HG02973 (cell line): ENCODE data around the gene WSCD2.

Source experiments
- ATAC-seq: cut with Tn5 transposase; IDR thresholded peaks from one replicate; pipeline ENCODE4 v1.9.1; 2021; ENCODE audit warnings: moderate library complexity; ENCODE audit not compliant: unreplicated experiment

WSCD2 gene

GRCh38 chr12:108152170-108152538 lies 23.1 kb downstream of the WSCD2 start:
- ATAC-seq: no peak

GRCh38 chr12:108156717-108157116 lies 27.6 kb downstream of the WSCD2 start:
- no peak for ATAC-seq

- ATAC-seq: no peak
Measured at GRCh38 chr12:108157870-108158459, 28.9 kb downstream of the WSCD2 start.

GRCh38 chr12:108162207-108162606 lies 33.1 kb downstream of the WSCD2 start:
- no peak for ATAC-seq

- no peak for ATAC-seq
Measured at GRCh38 chr12:108166505-108166904, 37.4 kb downstream of the WSCD2 start.

GRCh38 chr12:108167974-108168373 lies 38.9 kb downstream of the WSCD2 start:
- ATAC-seq: no peak

GRCh38 chr12:108169708-108170107 lies 40.6 kb downstream of the WSCD2 start:
- no peak for ATAC-seq

GRCh38 chr12:108170164-108170563 lies 41.1 kb downstream of the WSCD2 start:
- ATAC-seq: no peak

- no peak for ATAC-seq
Measured at GRCh38 chr12:108172033-108172432, 42.9 kb downstream of the WSCD2 start.

GRCh38 chr12:108173160-108173559 lies 44.1 kb downstream of the WSCD2 start:
- ATAC-seq: no peak

GRCh38 chr12:108173892-108174291 lies 44.8 kb downstream of the WSCD2 start:
- no peak for ATAC-seq

- no peak for ATAC-seq
Measured at GRCh38 chr12:108174641-108175040, 45.6 kb downstream of the WSCD2 start.

- ATAC-seq: no peak
Measured at GRCh38 chr12:108175310-108175709, 46.2 kb downstream of the WSCD2 start.

GRCh38 chr12:108176292-108176691 lies 47.2 kb downstream of the WSCD2 start:
- ATAC-seq: no peak

- no peak for ATAC-seq
Measured at GRCh38 chr12:108177131-108177530, 48.0 kb downstream of the WSCD2 start.

- no peak for ATAC-seq
Measured at GRCh38 chr12:108179305-108179704, 50.2 kb downstream of the WSCD2 start.

- no peak for ATAC-seq
Measured at GRCh38 chr12:108180255-108181094, 51.4 kb downstream of the WSCD2 start.

GRCh38 chr12:108181095-108181454 lies 52.0 kb downstream of the WSCD2 start:
- no peak for ATAC-seq

GRCh38 chr12:108182096-108182495 lies 53.0 kb downstream of the WSCD2 start:
- ATAC-seq: no peak

- ATAC-seq: no peak
Measured at GRCh38 chr12:108185002-108185401, 55.9 kb downstream of the WSCD2 start.

GRCh38 chr12:108187831-108188230 lies 58.7 kb downstream of the WSCD2 start:
- ATAC-seq: no peak

GRCh38 chr12:108190529-108190928 lies 61.4 kb downstream of the WSCD2 start:
- no peak for ATAC-seq

GRCh38 chr12:108191086-108191485 lies 62.0 kb downstream of the WSCD2 start:
- ATAC-seq: no peak
